Measurements from ENCODE around the gene C11orf54. TPM values are rescaled to one million over a fixed set of nuclear protein-coding genes. Genes with fewer than 3 reads are reported as not detected.
A peak's percentile ranks its signal among the peaks of the same experiment; 100 is the strongest.

C11orf54 gene
- 10 to 100 TPM; 17.0 to 18.9 TPM for total RNA-seq

- DNase-seq (peak; percentile 97), ATAC-seq (peak; percentile 87)
- TF ChIP-seq CTCF (IDR thresholded peaks at IDR 0.05), result no peak
- Mint-ChIP-seq H3K36me3 (ENCODE audit: low read depth) (peaks cover 54% of the 10 kb centered on the region), H3K4me3 (peak within 1 kb of the TSS; percentile 98), H3K27me3 (no peaks in the 10 kb centered on the region), H3K9me3 (no peaks in the 10 kb centered on the region), H3K27ac (peak within 1 kb of the TSS; percentile 100), H3K4me1 (ENCODE audit: low read depth) (peaks cover 40% of the 10 kb centered on the region)
- CTCF ChIA-PET, result interaction anchor here (0.7 to 1.1 kb wide), 3 partner anchors 10 to 43 kb away, joined by 3 to 5 read pairs (median 3); partner anchors contain the start of gene MED17
- intact Hi-C loops (cut with micrococcal nuclease), result loop anchor here (10.0 kb wide), 1 partner anchor 384 kb away; the partner anchor contains the start of gene PANX1
- POLR2A ChIA-PET, result interaction anchor here (0.6 to 7.0 kb wide), 19 partner anchors 13 to 753 kb away, joined by 3 to 125 read pairs (median 7); partner anchors contain the start of genes ANKRD49, CEP295, MED17 and MRE11
Measured at GRCh38 chr11:93741094-93741881, at the start of gene C11orf54, which contains the start of gene TAF1D. C11orf54 (plus strand) TSS chr11:93741672; CDS start chr11:93747394, 5,722 bp downstream. TAF1D (minus strand) TSS chr11:93741495; CDS start chr11:93739304, 2,191 bp downstream.

GRCh38 chr11:93694109-93694508 lies 47.4 kb upstream of the C11orf54 start:
- H3K36me3 Mint-ChIP-seq (ENCODE audit: low read depth), result peaks cover 60% of the 10 kb centered on the region
- DNase-seq, result no peak
- TF ChIP-seq CTCF (IDR thresholded peaks at IDR 0.05), result no peak
- H3K9me3 Mint-ChIP-seq, result no peaks in the 10 kb centered on the region
- intact Hi-C loops (cut with micrococcal nuclease), result no loop called here
- no peak for ATAC-seq
- H3K27me3 Mint-ChIP-seq, result no peaks in the 10 kb centered on the region
- H3K4me1 Mint-ChIP-seq (ENCODE audit: low read depth), result peaks cover 8% of the 10 kb centered on the region
- no peak overlapping the region for H3K4me3 Mint-ChIP-seq
- ChIA-PET POLR2A (interaction anchor here (0.6 kb wide), 2 partner anchors 14 to 636 kb away, joined by 3 read pairs; no protein-coding TSS in a partner anchor), CTCF (no interaction called here)
- no peak overlapping the region for H3K27ac Mint-ChIP-seq

- Mint-ChIP-seq H3K27ac (no peak overlapping the region), H3K4me3 (no peak overlapping the region), H3K27me3 (no peaks in the 10 kb centered on the region), H3K4me1 (ENCODE audit: low read depth) (peaks cover 3% of the 10 kb centered on the region), H3K9me3 (no peaks in the 10 kb centered on the region), H3K36me3 (ENCODE audit: low read depth) (peaks cover 60% of the 10 kb centered on the region)
- intact Hi-C loops (cut with micrococcal nuclease), result no loop called here
- TF ChIP-seq CTCF (IDR thresholded peaks at IDR 0.05), result no peak
- ChIA-PET CTCF (no interaction called here), POLR2A (interaction anchor here (0.6 kb wide), 2 partner anchors 13 to 637 kb away, joined by 3 read pairs; no protein-coding TSS in a partner anchor)
- ATAC-seq, result no peak
- no peak for DNase-seq
Measured at GRCh38 chr11:93694557-93694956, 46.9 kb upstream of the C11orf54 start.

- POLR2A ChIA-PET, result interaction anchor here (1.0 kb wide), 1 partner anchor 20 kb away, joined by 3 read pairs; no protein-coding TSS in a partner anchor
- Mint-ChIP-seq H3K36me3 (ENCODE audit: low read depth) (peaks cover 61% of the 10 kb centered on the region), H3K4me1 (ENCODE audit: low read depth) (no peaks in the 10 kb centered on the region), H3K27ac (no peak overlapping the region), H3K4me3 (no peak overlapping the region), H3K27me3 (no peaks in the 10 kb centered on the region), H3K9me3 (no peaks in the 10 kb centered on the region)
- CTCF ChIA-PET, result no interaction called here
- TF ChIP-seq CTCF (IDR thresholded peaks at IDR 0.05), result no peak
- intact Hi-C loops (cut with micrococcal nuclease), result no loop called here
- DNase-seq (no peak), ATAC-seq (no peak)
Measured at GRCh38 chr11:93697611-93698010, 43.9 kb upstream of the C11orf54 start.

GRCh38 chr11:93700830-93701229 lies 40.6 kb upstream of the C11orf54 start:
- Mint-ChIP-seq H3K27ac (no peak overlapping the region), H3K27me3 (no peaks in the 10 kb centered on the region), H3K9me3 (no peaks in the 10 kb centered on the region), H3K36me3 (ENCODE audit: low read depth) (peaks cover 74% of the 10 kb centered on the region), H3K4me1 (ENCODE audit: low read depth) (no peaks in the 10 kb centered on the region), H3K4me3 (no peak overlapping the region)
- POLR2A ChIA-PET, result interaction anchor here (0.9 kb wide), 1 partner anchor 83 kb away, joined by 3 read pairs; the partner anchor contains the start of gene MED17
- no peak for ATAC-seq
- DNase-seq, result no peak
- intact Hi-C loops (cut with micrococcal nuclease), result no loop called here
- TF ChIP-seq CTCF (IDR thresholded peaks at IDR 0.05), result no peak
- CTCF ChIA-PET, result no interaction called here
